ENCODE results near the gene VPS52.

DNA sequence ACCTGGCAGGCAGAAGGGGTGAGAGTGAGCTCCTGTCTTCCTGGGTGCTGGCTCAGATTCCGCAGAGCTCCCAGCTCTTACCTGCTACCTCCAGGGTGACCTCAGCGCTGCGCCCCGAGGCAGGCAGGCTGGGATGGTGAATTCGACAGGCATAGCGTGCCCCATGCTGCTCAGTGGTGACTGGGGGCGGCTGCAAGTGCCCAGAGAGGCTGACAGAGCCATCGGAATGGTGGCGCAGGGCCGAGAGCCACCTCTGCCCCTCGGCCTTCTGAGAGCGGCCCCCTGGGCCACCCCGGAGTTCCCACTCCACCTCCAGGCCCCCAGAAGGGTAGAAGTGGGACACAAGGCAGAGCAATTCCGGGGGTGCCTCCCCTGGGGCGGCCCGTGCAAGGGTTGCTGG, 32.5 kb upstream of the VPS52 start:
- TF ChIP-seq ZNF565 (CRISPR knock-in tag; conservative IDR thresholded peaks at IDR 0.05; ENCODE audit: low read depth) (no peak), RARB (CRISPR knock-in tag; IDR thresholded peaks at IDR 0.05) (no peak), CSDC2 (CRISPR knock-in tag; IDR thresholded peaks at IDR 0.05) (no peak), TOX (CRISPR knock-in tag; IDR thresholded peaks at IDR 0.05; ENCODE audit: borderline replicate concordance) (no peak), PATZ1 (CRISPR knock-in tag; IDR thresholded peaks at IDR 0.05; ENCODE audit: borderline replicate concordance) (no peak), BACH2 (CRISPR knock-in tag; IDR thresholded peaks at IDR 0.05; ENCODE audit: borderline replicate concordance) (no peak), ZNF8 (CRISPR knock-in tag; IDR thresholded peaks at IDR 0.05) (no peak), ARNTL (CRISPR knock-in tag; IDR thresholded peaks at IDR 0.05; ENCODE audit: borderline replicate concordance, low read depth) (no peak), ZFP30 (CRISPR knock-in tag; IDR thresholded peaks at IDR 0.05) (no peak), SNAI2 (CRISPR knock-in tag; IDR thresholded peaks at IDR 0.05) (no peak), ZFP3 (CRISPR knock-in tag; IDR thresholded peaks at IDR 0.05) (no peak), POU6F1 (CRISPR knock-in tag; IDR thresholded peaks at IDR 0.05; ENCODE audit: borderline replicate concordance, low read depth) (no peak), ZC3H10 (CRISPR knock-in tag; IDR thresholded peaks at IDR 0.05) (no peak)
- TF ChIP-seq, protein P1, sequence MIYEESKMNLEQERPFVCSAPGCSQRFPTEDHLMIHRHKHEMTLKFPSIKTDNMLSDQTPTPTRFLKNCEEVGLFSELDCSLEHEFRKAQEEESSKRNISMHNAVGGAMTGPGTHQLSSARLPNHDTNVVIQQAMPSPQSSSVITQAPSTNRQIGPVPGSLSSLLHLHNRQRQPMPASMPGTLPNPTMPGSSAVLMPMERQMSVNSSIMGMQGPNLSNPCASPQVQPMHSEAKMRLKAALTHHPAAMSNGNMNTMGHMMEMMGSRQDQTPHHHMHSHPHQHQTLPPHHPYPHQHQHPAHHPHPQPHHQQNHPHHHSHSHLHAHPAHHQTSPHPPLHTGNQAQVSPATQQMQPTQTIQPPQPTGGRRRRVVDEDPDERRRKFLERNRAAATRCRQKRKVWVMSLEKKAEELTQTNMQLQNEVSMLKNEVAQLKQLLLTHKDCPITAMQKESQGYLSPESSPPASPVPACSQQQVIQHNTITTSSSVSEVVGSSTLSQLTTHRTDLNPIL (CRISPR knock-in tag; IDR thresholded peaks at IDR 0.05; ENCODE audit: low read depth): no peak
